Lung (tissue), 12 donors: ENCODE data around the gene FGFR3. TPM values are rescaled to one million over a fixed set of nuclear protein-coding genes. Genes with fewer than 3 reads are reported as not detected.
A peak's percentile ranks its signal among the peaks of the same experiment; 100 is the strongest.

Experiments used
- ATAC-seq: fragments of 200-7000 bp; cut with Tn5 transposase; one replicate; pipeline ENCODE4 v1.9.1; 2020; ENCODE audit warnings: moderate number of reproducible peaks; ENCODE audit not compliant: insufficient read depth, low FRiP score
- DNase-seq, 3 donors: peaks; one replicate each; pipeline ENCODE4 v3.0.0-alpha.2; 2013 to 2017
- H3K27ac ChIP-seq, 2 donors: one replicate each; pipeline ENCODE4 v1.5.1; 2013; ENCODE audit warnings: mild to moderate bottlenecking in 2 of 2, moderate library complexity in 2 of 2, control low read depth in 1 of 2, inconsistent platforms in 1 of 2, low read depth in 1 of 2, low read length in 1 of 2
- H3K27me3 ChIP-seq, 3 donors: one replicate each; pipeline ENCODE4 v1.5.1; 2013; ENCODE audit warnings: low read length in 2 of 3; ENCODE audit not compliant: control insufficient read depth in 3 of 3, insufficient read depth in 3 of 3
- H3K36me3 ChIP-seq, 4 donors: one replicate each; pipeline ENCODE4 v1.5.1; 2013; ENCODE audit warnings: low read length in 4 of 4, mild to moderate bottlenecking in 1 of 4, moderate library complexity in 1 of 4; ENCODE audit not compliant: control insufficient read depth in 4 of 4, insufficient read depth in 4 of 4
- H3K4me1 ChIP-seq, 5 donors: one replicate each; pipeline ENCODE4 v1.5.1; 2013; ENCODE audit warnings: low read length in 5 of 5, mild to moderate bottlenecking in 2 of 5, moderate library complexity in 1 of 5; ENCODE audit not compliant: control insufficient read depth in 5 of 5, insufficient read depth in 5 of 5
- H3K4me3 ChIP-seq: one replicate; pipeline ENCODE4 v1.5.1; 2013; ENCODE audit warnings: mild to moderate bottlenecking, control low read depth, moderate library complexity
- H3K9ac ChIP-seq, 2 donors: one replicate each; pipeline ENCODE4 v1.5.1; 2013; ENCODE audit warnings: low read length in 2 of 2, control low read depth in 1 of 2; ENCODE audit not compliant: insufficient read depth in 1 of 2
- H3K9me3 ChIP-seq, 4 donors: one replicate each; pipeline ENCODE4 v1.5.1; 2013; ENCODE audit warnings: low read length in 3 of 4, mild to moderate bottlenecking in 1 of 4, moderate library complexity in 1 of 4; ENCODE audit not compliant: control insufficient read depth in 4 of 4, insufficient read depth in 3 of 4
- WGBS, 2 donors: extraction: QIAGEN DNeasy Blood & Tissue Kit; methylation state at CpG; one replicate each; pipeline ENCODE4 v1.1.7; 2013; 5-methylcytosine and 5-hydroxymethylcytosine counted together
- polyA plus RNA-seq, 2 donors: library from polyadenylated mRNA; stranded (reverse); fragments of 200-250 nt; gene quantifications; one replicate each; pipeline ENCODE4 v1.2.1, GENCODE V29; 2013
- total RNA-seq, 2 donors: library from RNA; depleted of rRNA in 1 of 2; stranded (reverse); fragments of >200 nt in 1 of 2; gene quantifications; one replicate each; pipeline ENCODE4 v1.2.1, GENCODE V29; 2014 to 2021
- TF ChIP-seq, protein P1 (sequence below): IDR thresholded peaks from 2 replicates; pipeline ENCODE4 v1.5.1; 2012; ENCODE audit warnings: mild to moderate bottlenecking; ENCODE audit errors: control extremely low read depth, extremely low read depth
- donor health status: control.
- donor health status: control.
- donor health status: Bipolar disorder and iron deficiency.
- donor health status: healthy.
- donor health status: DM: yes; HTN: yes; CAD: no.

The FGFR3 gene
- total and polyA plus RNA-seq, 4 donors: 8.1 to 99.3 (median 22.4) TPM

DNA sequence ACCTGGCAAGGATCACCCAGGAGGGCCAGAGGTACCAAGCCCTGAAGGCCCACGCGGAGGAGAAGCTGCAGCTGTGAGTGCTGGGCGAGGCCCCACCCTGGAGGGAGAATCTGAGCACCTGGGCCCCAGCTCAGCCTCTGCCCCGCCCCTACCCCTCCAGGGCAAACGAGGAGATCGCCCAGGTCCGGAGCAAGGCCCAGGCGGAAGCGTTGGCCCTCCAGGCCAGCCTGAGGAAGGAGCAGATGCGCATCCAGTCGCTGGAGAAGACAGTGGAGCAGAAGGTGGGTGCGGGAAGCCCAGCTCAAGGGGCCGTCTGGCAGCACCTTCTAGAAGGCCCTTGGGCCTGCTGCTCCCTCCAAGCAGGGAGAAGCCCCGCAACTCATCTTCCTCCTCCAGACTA is 48.5 kb upstream of the FGFR3 start:
- Histone ChIP-seq H3K4me3 (no peak overlapping the region), H3K36me3 (peaks cover 0 to 27% (median 6%) of the 10 kb centered on the region in 4 donors), H3K9ac (no peak overlapping the region), H3K9me3 (peaks cover 0 to under 1% (median 0%) of the 10 kb centered on the region in 4 donors), H3K27me3 (no peaks in the 10 kb centered on the region), H3K4me1 (peaks cover 0 to 9% (median 0%) of the 10 kb centered on the region in 5 donors), H3K27ac (no peak overlapping the region)
- TF ChIP-seq, protein P1, sequence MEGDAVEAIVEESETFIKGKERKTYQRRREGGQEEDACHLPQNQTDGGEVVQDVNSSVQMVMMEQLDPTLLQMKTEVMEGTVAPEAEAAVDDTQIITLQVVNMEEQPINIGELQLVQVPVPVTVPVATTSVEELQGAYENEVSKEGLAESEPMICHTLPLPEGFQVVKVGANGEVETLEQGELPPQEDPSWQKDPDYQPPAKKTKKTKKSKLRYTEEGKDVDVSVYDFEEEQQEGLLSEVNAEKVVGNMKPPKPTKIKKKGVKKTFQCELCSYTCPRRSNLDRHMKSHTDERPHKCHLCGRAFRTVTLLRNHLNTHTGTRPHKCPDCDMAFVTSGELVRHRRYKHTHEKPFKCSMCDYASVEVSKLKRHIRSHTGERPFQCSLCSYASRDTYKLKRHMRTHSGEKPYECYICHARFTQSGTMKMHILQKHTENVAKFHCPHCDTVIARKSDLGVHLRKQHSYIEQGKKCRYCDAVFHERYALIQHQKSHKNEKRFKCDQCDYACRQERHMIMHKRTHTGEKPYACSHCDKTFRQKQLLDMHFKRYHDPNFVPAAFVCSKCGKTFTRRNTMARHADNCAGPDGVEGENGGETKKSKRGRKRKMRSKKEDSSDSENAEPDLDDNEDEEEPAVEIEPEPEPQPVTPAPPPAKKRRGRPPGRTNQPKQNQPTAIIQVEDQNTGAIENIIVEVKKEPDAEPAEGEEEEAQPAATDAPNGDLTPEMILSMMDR: no peak
- no peak for ATAC-seq
- DNase-seq: no peak
- WGBS, 2 donors: 94 to 95% methylated on average over 14 of the region's 14 CpGs

DNA sequence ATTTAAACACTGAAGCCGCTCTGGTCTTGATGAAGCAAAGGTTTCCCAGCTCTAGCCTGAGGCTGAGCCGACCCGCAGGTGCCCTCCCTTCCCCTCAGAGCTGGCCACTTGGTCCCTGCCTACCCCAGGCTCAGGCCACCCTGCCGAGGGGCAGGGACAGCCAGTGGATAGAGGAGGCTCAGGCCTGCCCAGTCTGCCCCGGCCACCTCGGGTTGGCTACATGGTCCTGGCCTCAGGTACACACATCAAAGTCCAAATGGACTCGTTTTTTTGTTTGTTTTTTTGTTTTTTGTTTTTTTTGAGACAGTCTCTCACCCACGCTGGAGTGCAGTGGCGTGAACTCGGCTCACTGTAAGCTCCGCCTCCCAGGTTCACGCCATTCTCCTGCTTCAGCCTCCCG is 47.9 kb upstream of the FGFR3 start:
- ATAC-seq: no peak

GRCh38 chr4:1745697-1746096 is 47.4 kb upstream of the FGFR3 start:
- DNase-seq (no peak), ATAC-seq (no peak)
- no peak overlapping the region for H3K4me3 ChIP-seq
- no peak overlapping the region for H3K9ac ChIP-seq
- no peaks in the 10 kb centered on the region for H3K27me3 ChIP-seq
- no peak overlapping the region for H3K27ac ChIP-seq
- H3K4me1 ChIP-seq: peaks cover 0 to 9% (median 0%) of the 10 kb centered on the region in 5 donors
- WGBS, 2 donors: 82 to 92% methylated on average over 12 of the region's 12 CpGs
- H3K36me3 ChIP-seq: peaks cover 0 to 22% (median 3%) of the 10 kb centered on the region in 4 donors
- H3K9me3 ChIP-seq: no peaks in the 10 kb centered on the region
- TF ChIP-seq, protein P1: no peak

More for the DNA sequence above, 47.9 kb upstream of the FGFR3 start:
- Histone ChIP-seq H3K9me3 (no peaks in the 10 kb centered on the region), H3K9ac (no peak overlapping the region), H3K4me1 (peaks cover 0 to 9% (median 0%) of the 10 kb centered on the region in 5 donors), H3K27ac (no peak overlapping the region), H3K36me3 (peaks cover 0 to 22% (median 6%) of the 10 kb centered on the region in 4 donors), H3K27me3 (no peaks in the 10 kb centered on the region), H3K4me3 (no peak overlapping the region)
- no peak for DNase-seq
- TF ChIP-seq, protein P1: no peak
- WGBS, 2 donors: 92 to 96% methylated on average over 13 of the region's 13 CpGs

- Histone ChIP-seq H3K36me3 (peaks cover 0 to 16% (median 1%) of the 10 kb centered on the region in 4 donors), H3K27ac (no peak overlapping the region), H3K4me3 (no peak overlapping the region), H3K27me3 (no peaks in the 10 kb centered on the region), H3K4me1 (peaks cover 0 to 9% (median 0%) of the 10 kb centered on the region in 5 donors), H3K9ac (no peak overlapping the region), H3K9me3 (no peaks in the 10 kb centered on the region)
- WGBS, 2 donors: 21 to 23% methylated on average over 17 of the region's 17 CpGs
- peak; percentile 56 to 84 (median 77) for DNase-seq
- no peak for ATAC-seq
- TF ChIP-seq, protein P1: peak; percentile 21
Observed at GRCh38 chr4:1746265-1746691, 46.8 kb upstream of the FGFR3 start.
